Neuron (in vitro differentiated cells): ENCODE data around the gene KLK8.

ENCODE experiments used
- H2AFZ ChIP-seq: one replicate; pipeline ENCODE4 v1.6.1; 2013; ENCODE audit warnings: low read depth, mild to moderate bottlenecking, inconsistent platforms, low read length, moderate library complexity
- H3K27me3 ChIP-seq: one replicate; pipeline ENCODE4 v1.6.1; 2013; ENCODE audit warnings: low read length; ENCODE audit not compliant: insufficient read depth
- H3K36me3 ChIP-seq: one replicate; pipeline ENCODE4 v1.6.1; 2013; ENCODE audit warnings: low read length; ENCODE audit not compliant: insufficient read depth
- H3K4me1 ChIP-seq: one replicate; pipeline ENCODE4 v1.6.1; 2013; ENCODE audit warnings: low read length; ENCODE audit not compliant: insufficient read depth
- H3K4me3 ChIP-seq: 2 replicates; pipeline ENCODE4 v1.5.1; 2013; ENCODE audit warnings: mild to moderate bottlenecking, low read length, moderate library complexity
- H3K9me3 ChIP-seq: one replicate; pipeline ENCODE4 v1.6.1; 2013; ENCODE audit warnings: low read length

Gene KLK8

GRCh38 chr19:51010066-51010795 is 8.8 kb upstream of the KLK8 start:
- Histone ChIP-seq H3K4me1 (no peaks in the 10 kb centered on the region), H2AFZ (no peak overlapping the region), H3K9me3 (no peaks in the 10 kb centered on the region), H3K4me3 (no peak overlapping the region), H3K36me3 (no peaks in the 10 kb centered on the region), H3K27me3 (peaks cover 15% of the 10 kb centered on the region)

GRCh38 chr19:51009061-51009891 is 7.9 kb upstream of the KLK8 start:
- Histone ChIP-seq H3K27me3 (peaks cover 12% of the 10 kb centered on the region), H3K4me3 (no peak overlapping the region), H2AFZ (no peak overlapping the region), H3K9me3 (no peaks in the 10 kb centered on the region), H3K4me1 (no peaks in the 10 kb centered on the region), H3K36me3 (no peaks in the 10 kb centered on the region)

- H3K9me3 ChIP-seq = no peaks in the 10 kb centered on the region
- no peak overlapping the region for H2AFZ ChIP-seq
- no peaks in the 10 kb centered on the region for H3K4me1 ChIP-seq
- H3K4me3 ChIP-seq = no peak overlapping the region
- peaks cover 12% of the 10 kb centered on the region for H3K27me3 ChIP-seq
- H3K36me3 ChIP-seq = no peaks in the 10 kb centered on the region
These were observed 6.1 kb upstream of the KLK8 start for GRCh38 chr19:51007488-51007887.

GRCh38 chr19:51006406-51006805 is 5.0 kb upstream of the KLK8 start:
- no peaks in the 10 kb centered on the region for H3K36me3 ChIP-seq
- no peak overlapping the region for H3K4me3 ChIP-seq
- H3K27me3 ChIP-seq = peaks cover 12% of the 10 kb centered on the region
- no peaks in the 10 kb centered on the region for H3K4me1 ChIP-seq
- H2AFZ ChIP-seq = no peak overlapping the region
- no peaks in the 10 kb centered on the region for H3K9me3 ChIP-seq

- no peak overlapping the region for H2AFZ ChIP-seq
- H3K9me3 ChIP-seq = no peaks in the 10 kb centered on the region
- no peak overlapping the region for H3K4me3 ChIP-seq
- H3K36me3 ChIP-seq = no peaks in the 10 kb centered on the region
- peaks cover 16% of the 10 kb centered on the region for H3K27me3 ChIP-seq
- H3K4me1 ChIP-seq = no peaks in the 10 kb centered on the region
These were observed 3.8 kb upstream of the KLK8 start for GRCh38 chr19:51005248-51005647.

- Histone ChIP-seq H3K36me3 (no peaks in the 10 kb centered on the region), H3K27me3 (peaks cover 10% of the 10 kb centered on the region), H3K4me1 (no peaks in the 10 kb centered on the region), H3K9me3 (no peaks in the 10 kb centered on the region), H2AFZ (no peak overlapping the region), H3K4me3 (no peak overlapping the region)
These were observed 1.9 kb upstream of the KLK8 start for GRCh38 chr19:51003316-51003715.

GRCh38 chr19:51002542-51003311 is 1.3 kb upstream of the KLK8 start:
- H3K27me3 ChIP-seq = peaks cover 10% of the 10 kb centered on the region
- H3K4me3 ChIP-seq = no peak overlapping the region
- no peak overlapping the region for H2AFZ ChIP-seq
- H3K4me1 ChIP-seq = no peaks in the 10 kb centered on the region
- no peaks in the 10 kb centered on the region for H3K36me3 ChIP-seq
- no peaks in the 10 kb centered on the region for H3K9me3 ChIP-seq

- Histone ChIP-seq H3K4me1 (no peaks in the 10 kb centered on the region), H3K27me3 (peaks cover 10% of the 10 kb centered on the region), H3K4me3 (no peak overlapping the region)
These were observed 707 bp upstream of the KLK8 start for GRCh38 chr19:51002089-51002532.

GRCh38 chr19:51000981-51001380 is 423 bp downstream of the KLK8 start:
- no peaks in the 10 kb centered on the region for H3K9me3 ChIP-seq
- H3K36me3 ChIP-seq = no peaks in the 10 kb centered on the region
- no peaks in the 10 kb centered on the region for H3K4me1 ChIP-seq
- no peak overlapping the region for H3K4me3 ChIP-seq
- peaks cover 4% of the 10 kb centered on the region for H3K27me3 ChIP-seq
- no peak overlapping the region for H2AFZ ChIP-seq

More at GRCh38 chr19:51002089-51002532, 707 bp upstream of the KLK8 start:
- no peaks in the 10 kb centered on the region for H3K36me3 ChIP-seq
- no peaks in the 10 kb centered on the region for H3K9me3 ChIP-seq
- no peak overlapping the region for H2AFZ ChIP-seq

GRCh38 chr19:51000426-51000825 is 978 bp downstream of the KLK8 start:
- peaks cover 4% of the 10 kb centered on the region for H3K27me3 ChIP-seq

GRCh38 chr19:50998686-50999085 is 2.7 kb downstream of the KLK8 start:
- peaks cover 4% of the 10 kb centered on the region for H3K27me3 ChIP-seq

More at GRCh38 chr19:51000426-51000825, 978 bp downstream of the KLK8 start:
- Histone ChIP-seq H3K4me1 (no peaks in the 10 kb centered on the region), H3K4me3 (no peak overlapping the region), H3K36me3 (no peaks in the 10 kb centered on the region), H3K9me3 (no peaks in the 10 kb centered on the region), H2AFZ (no peak overlapping the region)

GRCh38 chr19:50998061-50998460 is 3.3 kb downstream of the KLK8 start:
- Histone ChIP-seq H3K4me3 (no peak overlapping the region), H2AFZ (no peak overlapping the region), H3K36me3 (no peaks in the 10 kb centered on the region), H3K27me3 (peaks cover 4% of the 10 kb centered on the region), H3K4me1 (no peaks in the 10 kb centered on the region), H3K9me3 (no peaks in the 10 kb centered on the region)

More at GRCh38 chr19:50998686-50999085, 2.7 kb downstream of the KLK8 start:
- Histone ChIP-seq H3K36me3 (no peaks in the 10 kb centered on the region), H2AFZ (no peak overlapping the region), H3K4me3 (no peak overlapping the region), H3K9me3 (no peaks in the 10 kb centered on the region), H3K4me1 (no peaks in the 10 kb centered on the region)

GRCh38 chr19:50994129-50994528 is 7.3 kb downstream of the KLK8 start:
- Histone ChIP-seq H2AFZ (no peak overlapping the region), H3K9me3 (no peaks in the 10 kb centered on the region)

More at GRCh38 chr19:50994129-50994528, 7.3 kb downstream of the KLK8 start:
- no peaks in the 10 kb centered on the region for H3K27me3 ChIP-seq
- H3K36me3 ChIP-seq = no peaks in the 10 kb centered on the region
- no peak overlapping the region for H3K4me3 ChIP-seq
- no peaks in the 10 kb centered on the region for H3K4me1 ChIP-seq
